ENCODE measurements around the gene ABTB2. TPM values are rescaled to one million over a fixed set of nuclear protein-coding genes. Genes with fewer than 3 reads are reported as not detected.
A peak's percentile ranks its signal among the peaks of the same experiment; 100 is the strongest.

The ABTB2 gene
- total RNA-seq, 1 experiment from 2014 or later: 3.1 TPM

DNA sequence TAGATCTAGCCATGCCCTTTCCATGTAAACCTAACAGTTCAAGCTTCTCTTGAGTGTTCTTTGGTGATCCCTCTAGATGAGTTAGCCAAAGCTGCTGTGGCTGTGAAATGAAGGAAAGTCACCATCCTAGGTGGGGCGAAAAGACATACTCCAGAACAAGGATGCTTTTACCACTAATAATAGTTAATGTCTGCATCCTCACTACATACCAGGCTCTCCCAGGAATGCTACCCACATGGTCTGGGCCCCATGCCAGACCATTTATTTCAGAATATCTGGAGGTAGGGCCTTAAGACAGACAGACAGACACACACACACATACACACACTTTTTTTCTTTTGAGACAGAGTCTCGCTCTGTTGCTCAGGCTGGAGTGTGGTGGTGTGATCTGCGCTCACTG, 14.7 kb downstream of the ABTB2 start:
- TF ChIP-seq, protein P1, sequence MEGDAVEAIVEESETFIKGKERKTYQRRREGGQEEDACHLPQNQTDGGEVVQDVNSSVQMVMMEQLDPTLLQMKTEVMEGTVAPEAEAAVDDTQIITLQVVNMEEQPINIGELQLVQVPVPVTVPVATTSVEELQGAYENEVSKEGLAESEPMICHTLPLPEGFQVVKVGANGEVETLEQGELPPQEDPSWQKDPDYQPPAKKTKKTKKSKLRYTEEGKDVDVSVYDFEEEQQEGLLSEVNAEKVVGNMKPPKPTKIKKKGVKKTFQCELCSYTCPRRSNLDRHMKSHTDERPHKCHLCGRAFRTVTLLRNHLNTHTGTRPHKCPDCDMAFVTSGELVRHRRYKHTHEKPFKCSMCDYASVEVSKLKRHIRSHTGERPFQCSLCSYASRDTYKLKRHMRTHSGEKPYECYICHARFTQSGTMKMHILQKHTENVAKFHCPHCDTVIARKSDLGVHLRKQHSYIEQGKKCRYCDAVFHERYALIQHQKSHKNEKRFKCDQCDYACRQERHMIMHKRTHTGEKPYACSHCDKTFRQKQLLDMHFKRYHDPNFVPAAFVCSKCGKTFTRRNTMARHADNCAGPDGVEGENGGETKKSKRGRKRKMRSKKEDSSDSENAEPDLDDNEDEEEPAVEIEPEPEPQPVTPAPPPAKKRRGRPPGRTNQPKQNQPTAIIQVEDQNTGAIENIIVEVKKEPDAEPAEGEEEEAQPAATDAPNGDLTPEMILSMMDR (IDR thresholded peaks at IDR 0.05; ENCODE audit: unreplicated experiment): no peak
- Mint-ChIP-seq H3K36me3 (ENCODE audit: insufficient read depth, unreplicated experiment) (no peaks in the 10 kb centered on the region), H3K9me3 (ENCODE audit: unreplicated experiment) (no peaks in the 10 kb centered on the region), H3K27me3 (ENCODE audit: insufficient read depth, unreplicated experiment) (no peaks in the 10 kb centered on the region), H3K4me3 (ENCODE audit: unreplicated experiment) (no peak overlapping the region), H3K4me1 (ENCODE audit: insufficient read depth, unreplicated experiment) (peaks cover 25% of the 10 kb centered on the region), H3K27ac (ENCODE audit: low read depth, unreplicated experiment) (no peak overlapping the region)
- ChIA-PET POLR2A (interaction anchor here (0.7 kb wide), 1 partner anchor 74 kb away, joined by 3 read pairs; no protein-coding TSS in a partner anchor), CTCF (interaction anchor here (0.7 to 1.2 kb wide), 3 partner anchors 151 to 485 kb away, joined by 3 to 7 read pairs (median 3); no protein-coding TSS in a partner anchor)
- peak; percentile 82 for DNase-seq (ENCODE audit: unreplicated experiment)
- intact Hi-C loops (cut with micrococcal nuclease): no loop called here
- BruUV-seq (replicated peaks): no TSS peak

DNA sequence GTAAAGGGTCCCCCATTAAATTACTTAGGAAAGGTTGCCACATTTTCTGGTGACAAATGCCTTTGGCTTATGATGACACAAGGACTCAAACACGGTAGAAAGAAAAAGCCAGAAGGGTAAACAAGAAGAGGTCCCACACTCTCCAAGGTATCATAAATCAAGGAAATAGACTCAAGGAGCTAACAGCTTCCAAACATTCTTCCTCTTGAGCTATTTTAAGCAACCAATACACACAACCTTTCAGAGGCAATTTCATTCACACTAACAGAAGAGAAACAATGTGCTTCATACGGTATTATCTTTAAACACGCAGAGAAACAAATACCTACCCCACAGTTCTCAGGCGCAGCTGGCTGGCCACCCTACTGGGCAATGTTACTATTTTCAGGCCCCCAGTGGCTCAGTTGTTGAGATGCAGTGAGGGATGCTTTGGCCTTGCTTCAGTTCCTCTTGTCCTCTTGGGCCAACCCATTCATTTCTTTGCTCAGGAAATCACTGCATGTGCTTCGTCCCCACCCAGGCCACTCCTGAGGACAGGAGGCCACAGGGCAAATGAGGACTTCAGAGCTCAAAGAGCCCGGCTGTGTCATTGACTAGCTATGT, 15.8 kb downstream of the ABTB2 start:
- H3K36me3 Mint-ChIP-seq (ENCODE audit: insufficient read depth, unreplicated experiment): no peaks in the 10 kb centered on the region
- no peak for DNase-seq (ENCODE audit: unreplicated experiment)
- no peaks in the 10 kb centered on the region for H3K9me3 Mint-ChIP-seq (ENCODE audit: unreplicated experiment)
- no TSS peak for BruUV-seq (replicated peaks)
- CTCF ChIA-PET: interaction anchor here (2.5 kb wide), 1 partner anchor 168 kb away, joined by 14 read pairs; no protein-coding TSS in a partner anchor
- H3K4me1 Mint-ChIP-seq (ENCODE audit: insufficient read depth, unreplicated experiment): peaks cover 25% of the 10 kb centered on the region
- POLR2A ChIA-PET: interaction anchor here (1.0 kb wide), 1 partner anchor 103 kb away, joined by 3 read pairs; no protein-coding TSS in a partner anchor
- intact Hi-C loops (cut with micrococcal nuclease): no loop called here
- TF ChIP-seq, protein P1 (IDR thresholded peaks at IDR 0.05; ENCODE audit: unreplicated experiment): no peak
- H3K27ac Mint-ChIP-seq (ENCODE audit: low read depth, unreplicated experiment): no peak overlapping the region
- no peaks in the 10 kb centered on the region for H3K27me3 Mint-ChIP-seq (ENCODE audit: insufficient read depth, unreplicated experiment)
- H3K4me3 Mint-ChIP-seq (ENCODE audit: unreplicated experiment): no peak overlapping the region

DNA sequence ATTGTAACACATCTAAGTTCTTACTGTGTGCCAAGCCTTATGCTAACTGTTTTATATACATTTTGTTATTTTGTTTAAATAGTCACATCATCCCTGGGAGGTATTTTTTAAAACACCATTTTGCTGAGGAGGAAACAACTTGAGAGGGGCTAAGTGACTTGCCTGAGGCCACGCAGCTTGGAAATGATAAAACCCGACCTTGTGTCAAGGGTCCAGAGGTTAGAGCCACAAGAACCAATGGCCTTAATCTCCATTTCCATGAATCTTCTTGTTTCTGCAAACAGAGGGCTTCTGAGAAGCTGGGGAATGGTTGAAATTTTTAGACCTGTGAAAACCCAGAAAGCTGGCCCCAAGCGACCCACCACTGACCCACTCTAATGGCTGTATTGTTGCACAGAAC, 16.7 kb downstream of the ABTB2 start:
- peaks cover 21% of the 10 kb centered on the region for H3K4me1 Mint-ChIP-seq (ENCODE audit: insufficient read depth, unreplicated experiment)
- POLR2A ChIA-PET: no interaction called here
- no peak overlapping the region for H3K4me3 Mint-ChIP-seq (ENCODE audit: unreplicated experiment)
- H3K27me3 Mint-ChIP-seq (ENCODE audit: insufficient read depth, unreplicated experiment): no peaks in the 10 kb centered on the region
- no peaks in the 10 kb centered on the region for H3K9me3 Mint-ChIP-seq (ENCODE audit: unreplicated experiment)
- intact Hi-C loops (cut with micrococcal nuclease): no loop called here
- H3K27ac Mint-ChIP-seq (ENCODE audit: low read depth, unreplicated experiment): no peak overlapping the region
- TF ChIP-seq, protein P1 (IDR thresholded peaks at IDR 0.05; ENCODE audit: unreplicated experiment): no peak
- no peak for DNase-seq (ENCODE audit: unreplicated experiment)
- CTCF ChIA-PET: interaction anchor here (0.6 to 2.5 kb wide), 3 partner anchors 18 to 167 kb away, joined by 3 to 14 read pairs (median 3); no protein-coding TSS in a partner anchor
- no TSS peak for BruUV-seq (replicated peaks)
- no peaks in the 10 kb centered on the region for H3K36me3 Mint-ChIP-seq (ENCODE audit: insufficient read depth, unreplicated experiment)

DNA sequence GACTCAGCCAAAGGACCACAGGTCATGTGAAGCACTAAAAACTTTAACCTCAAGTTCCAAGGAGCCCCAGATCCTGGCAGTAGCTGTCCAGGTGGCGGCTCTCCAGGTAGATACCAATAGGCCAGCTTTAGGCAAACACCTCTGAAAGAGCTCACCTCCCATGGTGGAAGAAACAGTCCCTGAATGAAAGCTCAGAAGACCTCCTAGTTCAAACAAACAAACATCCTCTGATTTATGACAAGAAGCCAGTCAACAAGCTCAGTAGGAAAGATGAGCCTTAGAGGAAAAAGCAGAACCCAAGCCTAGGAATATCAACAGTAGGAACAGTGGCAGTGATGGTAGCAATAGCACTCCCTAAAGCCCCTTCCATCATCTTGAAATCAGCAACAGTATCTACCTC, 17.2 kb downstream of the ABTB2 start:
- DNase-seq (ENCODE audit: unreplicated experiment): no peak
- TF ChIP-seq, protein P1 (IDR thresholded peaks at IDR 0.05; ENCODE audit: unreplicated experiment): no peak
- no peaks in the 10 kb centered on the region for H3K36me3 Mint-ChIP-seq (ENCODE audit: insufficient read depth, unreplicated experiment)
- H3K4me1 Mint-ChIP-seq (ENCODE audit: insufficient read depth, unreplicated experiment): peaks cover 16% of the 10 kb centered on the region
- CTCF ChIA-PET: interaction anchor here (0.6 to 2.5 kb wide), 4 partner anchors 18 to 172 kb away, joined by 3 to 14 read pairs (median 3); no protein-coding TSS in a partner anchor
- H3K27me3 Mint-ChIP-seq (ENCODE audit: insufficient read depth, unreplicated experiment): no peaks in the 10 kb centered on the region
- no TSS peak for BruUV-seq (replicated peaks)
- no peak overlapping the region for H3K27ac Mint-ChIP-seq (ENCODE audit: low read depth, unreplicated experiment)
- POLR2A ChIA-PET: no interaction called here
- no peak overlapping the region for H3K4me3 Mint-ChIP-seq (ENCODE audit: unreplicated experiment)
- H3K9me3 Mint-ChIP-seq (ENCODE audit: unreplicated experiment): no peaks in the 10 kb centered on the region
- intact Hi-C loops (cut with micrococcal nuclease): no loop called here

All from MCF 10A (cell line).